IMR-90 (cell line): ENCODE data around the gene GALNT9. TPM values are rescaled to one million over a fixed set of nuclear protein-coding genes. Genes with fewer than 3 reads are reported as not detected.

Experiments used
- ATAC-seq: fragments of 200-7000 bp; cut with Tn5 transposase; 2 replicates; pipeline ENCODE4 v1.9.1; 2020; ENCODE audit warnings: low read depth, mild to moderate bottlenecking, moderate library complexity
- BruUV-seq: library from RNA; stranded (reverse); fragments of 400-500 nt; replicated peaks from 2 replicates; lab custom pipeline; 2021; lab: Mats Ljungman, UMichigan
- CTCF ChIA-PET: fragments of 300-600 bp; formaldehyde crosslinking; extraction: SDS; loops from one replicate; lab custom pipeline; 2021; ENCODE audit warnings: antibody characterized with exemption; lab: Yijun Ruan, JAX
- POLR2A ChIA-PET: fragments of 300-600 bp; sonication (Branson Sonifier 250); formaldehyde crosslinking; loops from one replicate; lab custom pipeline; 2022; ENCODE audit warnings: antibody characterized with exemption; ENCODE audit not compliant: unreplicated experiment; lab: Charles Lee
- DNase-seq: peaks from one replicate; pipeline ENCODE4 v3.0.0; 2013
- H2AFZ ChIP-seq: replicated peaks from 2 replicates; pipeline ENCODE3; 2013; ENCODE audit warnings: low read length, mild to moderate bottlenecking; ENCODE audit not compliant: poor library complexity
- H2AK5ac ChIP-seq: 2 replicates; pipeline ENCODE4 v1.6.1; 2013; ENCODE audit warnings: low read depth, low read length, inconsistent platforms
- H2AK9ac ChIP-seq: replicated peaks from 2 replicates; pipeline ENCODE3; 2013; ENCODE audit warnings: mild to moderate bottlenecking, low read depth, low read length, moderate library complexity; ENCODE audit not compliant: poor library complexity
- H2BK120ac ChIP-seq: 2 replicates; pipeline ENCODE4 v1.6.1; 2013; ENCODE audit warnings: low read depth, low read length, inconsistent platforms
- H2BK15ac ChIP-seq: 3 replicates; pipeline ENCODE4 v1.6.1; 2013; ENCODE audit warnings: low read depth, low read length, inconsistent platforms
- H2BK20ac ChIP-seq: 2 replicates; pipeline ENCODE4 v1.6.1; 2013; ENCODE audit warnings: low read depth, mild to moderate bottlenecking, inconsistent platforms, low read length, moderate library complexity
- H2BK5ac ChIP-seq: 2 replicates; pipeline ENCODE4 v1.6.1; 2013; ENCODE audit warnings: mild to moderate bottlenecking, low read depth, low read length, inconsistent platforms; ENCODE audit not compliant: poor library complexity, severe bottlenecking
- H3K14ac ChIP-seq: replicated peaks from 2 replicates; pipeline ENCODE4 v1.6.1; 2013; ENCODE audit warnings: low read depth, low read length, inconsistent platforms
- H3K18ac ChIP-seq: 2 replicates; pipeline ENCODE4 v1.6.1; 2013; ENCODE audit warnings: low read depth, low read length, control low read depth
- H3K23ac ChIP-seq: 2 replicates; pipeline ENCODE4 v1.6.1; 2013; ENCODE audit warnings: low read depth, low read length, inconsistent platforms
- H3K27ac ChIP-seq: 2 replicates; pipeline ENCODE4 v1.5.1; 2013; ENCODE audit warnings: mild to moderate bottlenecking, control low read depth, low read length; ENCODE audit not compliant: insufficient read depth
- H3K27me3 ChIP-seq: 2 replicates; pipeline ENCODE4 v1.6.1; 2013; ENCODE audit warnings: low read length; ENCODE audit not compliant: control insufficient read depth, insufficient read depth
- H3K36me3 ChIP-seq: 2 replicates; pipeline ENCODE4 v1.6.1; 2013; ENCODE audit warnings: low read length, mixed read lengths; ENCODE audit not compliant: control insufficient read depth, insufficient read depth
- H3K4ac ChIP-seq: 2 replicates; pipeline ENCODE4 v1.6.1; 2013; ENCODE audit warnings: low read depth, low read length, inconsistent platforms
- H3K4me1 ChIP-seq: 2 replicates; pipeline ENCODE4 v1.6.1; 2013; ENCODE audit warnings: low read length, mixed read lengths; ENCODE audit not compliant: control insufficient read depth, insufficient read depth
- H3K4me2 ChIP-seq: 2 replicates; pipeline ENCODE4 v1.6.1; 2013; ENCODE audit warnings: low read depth, mild to moderate bottlenecking, control low read depth, low read length, moderate library complexity
- H3K4me3 ChIP-seq: 2 replicates; pipeline ENCODE4 v1.5.1; 2013; ENCODE audit warnings: low read depth, mild to moderate bottlenecking, control low read depth, low read length, moderate library complexity; ENCODE audit not compliant: insufficient read depth
- H3K56ac ChIP-seq: 2 replicates; pipeline ENCODE4 v1.6.1; 2013; ENCODE audit warnings: low read length, inconsistent platforms; ENCODE audit not compliant: insufficient read depth; ENCODE audit errors: extremely low read depth
- H3K79me1 ChIP-seq, 2 experiments: 2 replicates each; pipeline ENCODE4 v1.6.1; 2013; ENCODE audit warnings: low read length in 2 of 2, inconsistent platforms in 1 of 2, low read depth in 1 of 2
- H3K9ac ChIP-seq: 2 replicates; pipeline ENCODE4 v1.6.1; 2013; ENCODE audit warnings: low read depth, low read length, control low read depth
- H3K9me1 ChIP-seq: 2 replicates; pipeline ENCODE4 v1.6.1; 2013; ENCODE audit warnings: low read length, inconsistent platforms; ENCODE audit not compliant: insufficient read depth
- H3K9me3 ChIP-seq: 2 replicates; pipeline ENCODE4 v1.6.1; 2013; ENCODE audit warnings: low read length; ENCODE audit not compliant: control insufficient read depth, insufficient read depth
- H4K20me1 ChIP-seq: 2 replicates; pipeline ENCODE4 v1.6.1; 2013; ENCODE audit warnings: low read length, inconsistent platforms; ENCODE audit not compliant: insufficient read depth
- H4K5ac ChIP-seq: 2 replicates; pipeline ENCODE4 v1.6.1; 2013; ENCODE audit warnings: mild to moderate bottlenecking, low read depth, low read length, control low read depth
- H4K8ac ChIP-seq, 2 experiments: 2 replicates each; pipeline ENCODE4 v1.6.1; 2013; ENCODE audit warnings: low read depth in 2 of 2, low read length in 2 of 2, control low read depth in 1 of 2, inconsistent platforms in 1 of 2
- H4K91ac ChIP-seq: 2 replicates; pipeline ENCODE4 v1.6.1; 2013; ENCODE audit warnings: low read depth, low read length, inconsistent platforms; ENCODE audit not compliant: insufficient read depth
- BHLHE40 ChIP-seq: fragments of 150-350 bp; IDR thresholded peaks from 2 replicates; pipeline ENCODE4 v1.6.1; 2016; ENCODE audit warnings: mild to moderate bottlenecking, low read depth, low read length
- CEBPB ChIP-seq: IDR thresholded peaks from 2 replicates; pipeline ENCODE4 v1.6.1; 2012; ENCODE audit warnings: low read depth, low read length, improper control_type of control experiment
- CHD1 ChIP-seq: IDR thresholded peaks from 2 replicates; pipeline ENCODE4 v1.6.1; 2012; ENCODE audit warnings: low read depth, low read length, improper control_type of control experiment
- POLR2A ChIP-seq: IDR thresholded peaks from 2 replicates; pipeline ENCODE4 v1.6.1; 2012; ENCODE audit warnings: mild to moderate bottlenecking, low read depth, low read length
- RFX5 ChIP-seq: IDR thresholded peaks from 2 replicates; pipeline ENCODE4 v1.8.0; 2012; ENCODE audit warnings: low read depth, mild to moderate bottlenecking, low read length, moderate library complexity
- WGBS, 2 experiments: methylation state at CpG; one replicate each; pipeline versions ENCODE4 v1.1.5 to v1.1.7; 2013; ENCODE audit warnings: missing lambda C conversion rate in 2 of 2; ENCODE audit not compliant: insufficient read length in 1 of 2; ENCODE audit errors: extremely low coverage in 2 of 2; 5-methylcytosine and 5-hydroxymethylcytosine counted together
- dilution Hi-C: fragments of 300-500 bp; cut with HindIII; formaldehyde crosslinking; loops from one replicate; pipeline ENCODE4 v1.14.3; 2018; ENCODE audit warnings: low sequenced_read_pairs; ENCODE audit not compliant: unreplicated experiment
- in situ Hi-C: fragments of 300-500 bp; cut with MboI; formaldehyde crosslinking; loops from 3 replicates; pipeline ENCODE4 v1.14.3; 2019; ENCODE audit warnings: low sequenced_read_pairs, inconsistent platforms, mixed read lengths
- intact Hi-C: fragments of 100-400 bp; cut with micrococcal nuclease; formaldehyde crosslinking; loops from 2 replicates; pipeline ENCODE4 v1.10.0; 2022
- polyA plus RNA-seq, 3 experiments: library from polyadenylated mRNA; depleted of rRNA; stranded (reverse); fragments of >200 nt; gene quantifications; 2 replicates each; pipeline ENCODE4 v1.2.3, GENCODE V29; 2012; ENCODE audit warnings: low replicate concordance in 1 of 3
- total RNA-seq: library from RNA; depleted of rRNA; stranded (reverse); fragments of >200 nt; gene quantifications from 2 replicates; pipeline ENCODE4 v1.2.3, GENCODE V29; 2012

The GALNT9 gene
- total and polyA plus RNA-seq, 2 of the 4 experiments (the other 2 are of a cell fraction): under 0.01 to 0.12 TPM

DNA sequence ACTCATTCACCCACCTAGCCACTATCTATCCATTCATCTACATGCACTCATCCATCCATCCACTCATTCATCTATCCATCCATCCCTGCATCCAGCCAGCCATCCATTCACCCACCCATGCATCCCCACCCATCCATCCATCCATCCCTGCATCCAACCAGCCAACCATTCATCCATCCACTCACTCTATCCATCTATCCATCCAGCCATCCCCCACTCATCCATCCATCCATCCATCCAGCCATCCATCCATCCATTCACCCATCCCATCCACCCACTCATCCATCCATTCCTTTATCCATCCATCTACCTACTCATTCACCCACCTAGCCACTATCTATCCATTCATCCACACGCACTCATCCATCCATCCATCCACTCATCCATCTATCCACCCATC, 112.0 kb downstream of the GALNT9 start:
- TF ChIP-seq RFX5: no peak
- TF ChIP-seq POLR2A: no peak
- no peak for TF ChIP-seq CHD1
- no peak for TF ChIP-seq CEBPB
- no peak for TF ChIP-seq BHLHE40
- no peaks in the 10 kb centered on the region for H3K9me1 ChIP-seq
- no peak overlapping the region for H3K14ac ChIP-seq
- H3K9me3 ChIP-seq: peaks cover 7% of the 10 kb centered on the region
- H3K79me1 ChIP-seq: no peaks in the 10 kb centered on the region
- H4K91ac ChIP-seq: no peak overlapping the region
- POLR2A ChIA-PET: no interaction called here
- H4K5ac ChIP-seq: no peak overlapping the region
- H3K4me2 ChIP-seq: no peak overlapping the region
- whole genome bisulfite sequencing, 2 experiments: 86% methylated on average over 1 of the region's 1 CpG; no CpG with 5 or more reads in 1 of the 2 experiments
- H2AK9ac ChIP-seq: no peak overlapping the region
- DNase-seq (no peak), ATAC-seq (no peak)
- intact Hi-C loops (no loop called here), in situ Hi-C loops (no loop called here), dilution Hi-C loops (no loop called here)
- H3K23ac ChIP-seq: no peak overlapping the region
- no peak overlapping the region for H3K56ac ChIP-seq
- H3K27me3 ChIP-seq: no peaks in the 10 kb centered on the region; the same call in 1 of the 2 replicates
- H3K9ac ChIP-seq: no peak overlapping the region
- no TSS peak for BruUV-seq
- H3K4ac ChIP-seq: no peak overlapping the region
- no peak overlapping the region for H2BK120ac ChIP-seq
- H2AFZ ChIP-seq: no peak overlapping the region
- H2BK15ac ChIP-seq: no peak overlapping the region
- no peaks in the 10 kb centered on the region for H4K20me1 ChIP-seq
- no peak overlapping the region for H3K18ac ChIP-seq
- H3K36me3 ChIP-seq: no peaks in the 10 kb centered on the region
- no peak overlapping the region for H2AK5ac ChIP-seq
- no peaks in the 10 kb centered on the region for H3K4me1 ChIP-seq
- no peak overlapping the region for H4K8ac ChIP-seq
- H3K4me3 ChIP-seq: no peak overlapping the region
- H3K27ac ChIP-seq: no peak overlapping the region
- CTCF ChIA-PET: no interaction called here
- H2BK5ac ChIP-seq: peak overlapping the region; percentile 50
- no peak overlapping the region for H2BK20ac ChIP-seq
